HTERT RPE-1 (cell line): ENCODE results near the gene PRR16.

Source experiments
- in situ Hi-C: fragments of 300-500 bp; cut with MboI; formaldehyde crosslinking; loops from 4 replicates; pipeline ENCODE4 v1.14.3; 2020; ENCODE audit warnings: low sequenced_read_pairs

Gene PRR16

DNA sequence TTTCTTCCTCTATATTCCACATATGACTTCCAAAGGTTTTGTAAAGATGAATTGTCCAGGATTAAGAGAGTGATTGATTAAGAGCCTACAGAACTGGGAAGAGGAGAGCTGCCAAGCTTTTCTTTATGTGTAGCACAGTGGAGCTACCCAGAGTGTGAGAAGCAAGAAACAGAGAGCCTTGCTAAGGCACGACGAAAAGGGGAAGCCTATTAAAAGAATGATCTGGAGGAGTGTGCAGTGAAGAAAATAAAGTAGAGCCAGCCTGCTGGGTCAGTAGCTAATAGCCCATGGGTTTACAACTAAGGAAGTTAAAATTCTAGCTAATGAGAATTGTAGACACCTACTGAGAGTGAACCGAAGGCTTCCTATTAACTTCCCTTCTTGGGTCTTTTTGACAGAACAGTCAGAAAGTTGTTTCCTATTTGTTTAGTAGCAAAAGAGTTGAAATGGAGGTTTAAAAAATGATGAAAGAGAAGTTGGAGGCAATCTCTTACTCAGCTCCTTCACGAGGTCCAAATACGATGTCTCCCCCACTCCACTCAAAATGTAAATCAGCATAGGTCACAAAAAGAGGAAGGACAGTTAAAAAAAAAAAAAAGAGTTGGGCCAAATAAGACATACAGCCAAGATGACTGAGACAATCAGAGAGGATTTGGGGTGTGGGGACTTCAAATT is 957 bp upstream of the PRR16 start:
- in situ Hi-C loops = no loop called here

DNA sequence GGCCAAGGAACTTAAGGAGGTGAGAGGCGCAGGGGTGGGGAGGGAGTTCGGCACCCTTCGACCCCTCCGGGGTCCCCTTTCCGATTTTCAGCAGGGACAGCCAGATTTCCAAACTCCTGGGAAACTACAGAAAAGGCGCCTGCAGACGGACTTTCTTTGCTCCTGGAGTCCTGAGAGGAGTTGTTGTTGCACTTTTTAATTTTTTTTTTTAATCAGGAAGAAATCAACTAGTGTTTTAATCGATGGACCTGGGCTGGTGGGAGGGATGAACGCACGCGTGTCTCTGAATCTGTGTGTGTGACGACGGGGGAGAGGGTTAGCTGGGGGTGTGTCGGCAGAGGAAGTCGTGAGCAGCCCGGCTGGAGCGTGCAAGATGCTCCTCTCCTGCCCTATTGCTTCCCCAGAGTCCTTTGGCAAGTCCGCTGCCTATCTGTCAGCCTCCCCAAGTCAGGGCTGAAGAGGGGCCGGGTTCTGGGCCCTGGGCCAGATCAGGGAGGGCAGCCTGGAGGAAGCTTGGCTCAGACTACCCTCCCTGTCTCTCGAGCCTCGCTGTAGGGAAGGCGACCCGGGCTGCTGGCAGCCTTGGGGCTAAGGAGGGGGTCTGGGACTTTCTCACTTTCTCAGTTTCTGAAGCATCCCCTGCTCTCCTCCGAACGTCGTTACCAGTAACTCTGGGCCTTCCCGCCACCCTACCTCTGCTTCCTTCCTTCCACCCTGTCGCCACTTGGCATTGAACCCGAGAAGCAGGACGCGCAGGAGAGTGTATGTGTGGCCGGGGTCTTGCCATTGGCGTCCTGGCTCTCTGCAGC is 731 bp downstream of the PRR16 start:
- in situ Hi-C loops = no loop called here

DNA sequence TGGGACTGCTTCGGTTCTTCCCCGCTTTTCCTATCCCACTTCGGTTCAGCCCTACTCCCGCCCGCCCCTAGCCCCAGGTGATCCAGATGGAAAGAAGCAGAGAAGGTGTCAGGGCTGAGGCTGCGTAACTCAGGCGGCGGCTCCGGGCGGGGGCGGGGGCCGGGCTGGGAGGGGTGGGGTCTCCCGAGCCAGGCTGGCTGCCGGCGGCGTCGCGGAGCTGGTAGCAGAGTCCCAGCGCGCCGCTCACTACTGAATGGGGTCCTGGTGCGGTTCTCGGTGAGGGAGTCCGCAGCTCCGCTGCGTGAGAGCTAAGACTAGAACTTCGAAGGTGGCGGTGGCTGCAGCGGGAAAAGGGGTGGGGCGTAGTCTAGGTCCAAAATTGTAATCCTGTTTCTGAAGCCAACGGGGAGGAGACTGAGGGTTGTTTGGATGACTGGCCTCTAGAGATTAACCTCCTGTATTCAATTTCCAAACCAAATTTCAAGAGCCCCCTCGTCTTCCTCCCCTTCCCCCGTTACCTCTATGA is 1.4 kb downstream of the PRR16 start:
- in situ Hi-C loops = no loop called here

DNA sequence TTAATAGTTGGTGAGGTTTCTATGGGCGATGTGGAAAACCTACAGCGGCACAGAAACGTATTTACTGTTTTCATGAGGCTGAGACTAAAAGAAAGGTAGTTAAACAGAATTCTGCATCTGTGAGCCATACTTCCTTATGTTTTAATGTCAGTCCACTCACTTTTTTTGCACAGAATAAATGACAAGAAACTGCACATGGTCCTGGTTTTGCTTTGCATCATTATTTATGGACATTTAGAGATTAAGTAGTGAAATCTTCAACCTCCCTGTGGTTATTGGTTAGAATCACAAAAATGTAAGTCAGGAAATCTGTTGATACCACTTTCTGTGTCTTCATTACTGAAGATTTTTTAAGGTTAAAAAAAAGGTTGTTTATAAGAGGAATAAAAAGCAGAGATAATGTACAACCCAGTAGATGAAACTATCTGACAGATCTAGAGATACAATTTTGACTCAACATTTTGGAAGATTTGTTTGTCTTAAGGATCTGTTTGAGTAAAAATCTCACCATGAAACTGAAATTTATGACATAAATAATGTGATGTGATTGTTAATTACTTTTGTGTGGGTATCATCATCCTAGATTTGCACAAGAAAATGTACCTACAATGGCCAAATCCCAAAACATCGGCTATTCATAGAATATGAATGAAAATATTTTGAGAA is 2.4 kb downstream of the PRR16 start:
- in situ Hi-C loops = no loop called here

DNA sequence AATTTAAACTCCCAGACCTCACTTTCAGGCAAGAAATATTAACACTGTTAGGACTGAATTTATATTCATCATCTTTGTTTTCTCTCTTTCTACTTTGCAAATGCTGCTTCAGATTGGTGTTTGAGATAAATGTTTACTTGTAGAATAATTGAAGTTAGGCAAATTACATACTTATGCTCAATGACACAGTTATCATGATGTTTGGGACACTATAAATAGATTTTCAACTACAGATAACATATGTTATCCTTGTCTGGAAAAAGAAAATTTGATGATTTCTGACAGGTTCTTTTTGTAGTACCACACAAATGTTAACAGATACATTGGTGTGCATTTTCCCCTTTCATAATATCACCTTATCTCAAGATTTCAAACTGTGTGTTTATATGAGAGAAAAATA is 7.9 kb downstream of the PRR16 start:
- in situ Hi-C loops = no loop called here

DNA sequence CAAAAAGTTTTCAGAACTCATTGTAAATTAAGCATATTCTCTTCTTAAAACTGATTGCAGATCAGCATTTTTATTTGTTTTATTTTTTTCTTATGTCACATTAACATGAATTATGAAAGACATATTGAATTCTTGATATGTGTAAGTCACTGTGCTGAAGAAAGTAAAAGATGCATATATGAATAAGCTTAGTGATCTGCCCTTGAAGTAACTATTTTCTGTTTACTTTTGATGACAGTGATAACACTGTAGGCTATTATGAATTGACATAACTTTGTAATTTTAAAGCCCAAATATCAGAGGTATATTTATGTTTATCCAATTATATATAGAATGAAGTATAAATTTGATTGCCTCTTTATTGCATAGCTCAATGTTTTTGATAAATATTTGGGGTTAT is 8.8 kb downstream of the PRR16 start:
- in situ Hi-C loops = no loop called here

DNA sequence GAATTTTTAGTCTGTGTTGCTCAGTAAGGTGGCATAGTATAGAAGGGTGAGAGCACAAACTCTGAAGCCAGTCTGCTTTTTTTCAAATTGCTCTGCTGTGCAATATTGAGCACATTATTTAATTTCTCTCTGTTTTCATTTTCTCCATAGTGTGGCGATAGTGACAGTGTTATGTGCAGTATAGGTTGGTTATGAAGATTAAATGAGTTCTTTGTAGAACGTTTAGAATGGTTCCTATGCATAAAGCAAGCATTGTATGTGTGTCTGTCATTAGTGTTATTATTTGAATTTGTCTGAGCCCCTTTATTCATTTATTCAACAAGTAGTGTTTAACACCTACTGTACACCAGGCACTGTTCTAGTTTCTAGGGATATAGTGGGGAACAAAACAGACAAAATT is 9.2 kb downstream of the PRR16 start:
- in situ Hi-C loops = no loop called here

DNA sequence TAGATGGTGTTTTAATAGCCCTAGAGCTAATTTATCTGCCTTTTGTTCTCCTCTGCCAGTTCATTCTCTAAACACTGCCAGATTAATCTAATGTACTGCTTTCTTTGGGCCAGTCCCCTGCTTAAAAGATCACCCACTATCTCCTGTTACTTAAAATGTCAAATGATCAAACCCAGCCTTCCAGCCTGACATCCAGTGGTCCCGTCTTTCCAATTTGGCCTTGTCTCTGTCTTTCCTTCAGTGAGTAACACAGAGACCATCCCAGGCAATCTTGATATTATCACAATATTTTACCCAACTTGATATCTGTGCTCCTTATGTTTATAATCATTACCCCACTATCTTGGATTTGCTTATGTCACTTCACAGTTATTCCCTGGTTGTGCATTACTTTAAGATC is 12.0 kb downstream of the PRR16 start:
- in situ Hi-C loops = no loop called here

DNA sequence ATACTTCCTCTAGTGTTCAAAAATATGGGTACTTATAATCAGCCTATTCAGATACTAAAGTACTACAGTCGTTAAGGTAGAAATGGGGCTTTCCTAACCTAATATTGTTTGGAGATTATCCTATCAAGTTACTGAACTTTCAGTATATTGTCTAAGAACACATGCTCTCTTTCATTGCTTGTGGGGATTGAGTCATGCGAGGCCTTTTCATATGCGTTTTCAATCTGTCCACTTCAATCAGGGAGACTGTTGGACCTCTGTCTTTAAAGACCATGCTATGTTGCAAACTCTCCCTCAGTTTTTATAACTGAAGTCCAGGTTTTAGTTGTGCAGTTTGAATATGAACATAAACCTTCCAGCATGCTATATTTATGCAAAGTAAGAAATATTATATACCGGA is 15.0 kb downstream of the PRR16 start:
- in situ Hi-C loops = no loop called here

DNA sequence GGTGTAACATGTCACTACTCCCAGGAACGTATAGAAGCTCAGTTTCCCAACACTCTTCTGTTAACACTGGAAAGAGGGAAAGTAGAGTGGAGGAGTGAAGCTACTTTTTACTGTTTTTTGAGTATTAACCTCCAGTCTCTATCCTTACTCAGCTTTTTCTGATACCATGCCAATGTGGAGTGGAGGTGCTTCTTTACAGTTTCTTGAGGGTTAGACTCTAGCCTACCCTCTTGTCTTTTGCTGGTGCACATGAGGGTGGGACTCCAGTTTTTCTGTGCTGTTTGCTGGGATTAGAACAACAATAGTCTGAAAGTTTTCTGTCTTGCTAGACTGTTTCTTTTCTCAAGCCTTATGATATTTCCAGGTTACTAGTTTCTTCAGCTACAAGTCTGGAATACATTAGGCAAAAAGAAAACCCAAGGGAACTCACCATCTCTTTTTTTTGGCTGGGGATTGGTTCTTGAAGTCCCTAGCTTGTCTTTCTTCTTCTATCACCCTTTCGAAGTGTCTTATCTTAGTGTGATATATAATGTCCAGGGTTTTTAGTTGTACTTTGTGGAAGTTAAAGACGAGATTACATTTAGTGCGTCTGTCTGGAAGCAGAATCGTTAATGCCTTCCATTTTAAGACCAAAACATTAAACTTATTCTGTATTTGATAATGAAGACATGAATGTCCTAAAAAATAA is 35.9 kb downstream of the PRR16 start:
- in situ Hi-C loops = no loop called here

DNA sequence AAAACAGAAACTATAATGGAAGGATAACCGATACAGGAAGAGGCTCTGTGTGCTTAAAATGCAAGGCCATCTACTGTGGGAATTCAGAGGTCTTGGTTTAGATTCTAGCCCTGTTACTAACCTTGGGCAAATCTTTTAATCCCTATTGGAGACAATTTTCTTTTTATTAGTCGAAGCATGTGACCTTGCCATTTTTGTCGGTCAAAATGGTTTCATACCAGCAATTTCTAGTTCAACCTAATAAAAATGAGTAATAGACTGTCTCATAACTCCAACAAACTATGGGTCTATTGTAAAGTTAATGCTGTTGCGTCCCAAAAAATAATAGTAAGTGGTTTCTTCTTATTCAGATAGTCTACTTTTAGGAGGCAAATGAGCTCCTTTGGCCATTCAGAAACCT is 38.4 kb downstream of the PRR16 start:
- in situ Hi-C loops = no loop called here

DNA sequence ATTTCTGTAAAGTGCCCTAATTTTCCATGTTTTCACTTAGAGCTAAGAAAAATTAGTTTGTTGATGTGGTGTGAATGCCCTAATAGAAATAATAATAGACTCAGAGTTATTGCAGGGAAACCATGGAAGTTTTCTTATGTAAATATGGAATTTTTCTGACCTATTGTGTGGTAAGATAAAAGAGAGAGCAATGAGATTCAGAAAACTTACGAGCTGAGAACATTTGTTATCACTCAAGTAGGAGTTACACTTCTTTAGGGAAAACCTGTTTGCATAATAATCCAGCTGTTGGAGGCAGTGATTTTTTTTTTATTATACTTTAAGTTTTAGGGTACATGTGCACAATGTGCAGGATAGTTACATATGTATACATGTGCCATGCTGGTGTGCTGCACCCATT is 39.2 kb downstream of the PRR16 start:
- in situ Hi-C loops = no loop called here

DNA sequence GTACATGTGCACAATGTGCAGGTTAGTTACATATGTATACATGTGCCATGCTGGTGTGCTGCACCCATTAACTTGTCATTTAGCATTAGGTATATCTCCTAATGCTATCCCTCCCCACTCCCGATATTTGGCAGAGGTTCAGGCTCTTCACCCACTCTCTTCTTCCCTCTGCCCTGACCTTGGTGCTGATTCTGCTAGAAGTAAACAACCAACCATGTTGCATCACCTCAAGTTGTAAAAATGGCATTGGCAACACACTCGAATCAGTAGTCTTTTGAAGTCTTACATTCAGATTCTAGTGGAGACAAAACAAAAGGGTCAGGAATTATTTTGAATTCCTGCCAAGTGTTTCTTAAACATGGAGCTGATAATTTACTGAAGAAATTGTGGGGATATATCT is 40.0 kb downstream of the PRR16 start:
- in situ Hi-C loops = no loop called here

DNA sequence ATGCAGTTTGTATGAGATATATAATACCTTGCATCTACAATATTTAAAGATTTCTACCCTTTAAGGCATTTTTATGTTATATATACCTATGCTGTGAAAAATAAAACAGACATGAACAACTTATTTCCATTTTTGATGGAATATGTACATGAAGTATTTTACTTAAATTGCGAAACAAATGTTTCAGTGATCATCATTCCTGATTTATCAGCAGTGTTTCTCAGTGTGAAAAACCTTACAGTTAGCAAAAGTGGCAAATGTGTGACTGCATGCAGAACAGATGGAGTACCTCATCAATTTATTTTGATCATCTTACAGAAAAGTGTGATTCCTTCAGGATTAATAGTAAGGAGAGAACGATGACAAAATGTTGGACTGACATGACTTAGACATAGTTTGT is 43.1 kb downstream of the PRR16 start:
- in situ Hi-C loops = no loop called here

DNA sequence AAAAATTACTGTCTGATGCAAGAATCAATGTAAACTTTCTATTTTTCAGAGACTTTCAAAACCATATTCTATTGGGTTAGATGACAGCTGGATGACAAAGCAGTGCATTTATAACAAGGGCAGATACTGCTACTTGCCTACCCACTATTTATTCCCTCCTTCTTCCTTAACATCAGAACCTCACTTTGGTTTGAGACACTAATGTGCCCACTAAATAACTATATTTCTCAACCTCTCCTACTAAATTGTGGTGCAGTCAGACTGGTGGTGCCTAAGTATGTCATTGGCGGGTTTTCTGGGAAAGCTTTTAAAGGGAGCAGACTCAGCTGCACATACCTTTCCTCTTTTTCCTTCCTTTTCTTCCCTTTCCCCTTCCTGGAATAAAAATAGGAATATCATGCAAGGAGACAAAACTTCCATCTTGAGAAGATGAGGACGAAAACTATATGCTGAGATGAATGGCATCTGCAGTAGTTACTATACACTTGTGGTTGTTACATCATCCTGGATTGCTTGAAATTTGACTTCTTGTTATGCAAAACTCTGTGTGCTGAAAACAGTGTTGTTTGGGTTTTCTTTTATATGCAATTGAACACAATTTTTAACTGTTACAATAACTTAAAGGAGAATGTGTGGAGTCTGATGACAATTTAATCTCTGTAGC is 43.8 kb downstream of the PRR16 start:
- in situ Hi-C loops = no loop called here

DNA sequence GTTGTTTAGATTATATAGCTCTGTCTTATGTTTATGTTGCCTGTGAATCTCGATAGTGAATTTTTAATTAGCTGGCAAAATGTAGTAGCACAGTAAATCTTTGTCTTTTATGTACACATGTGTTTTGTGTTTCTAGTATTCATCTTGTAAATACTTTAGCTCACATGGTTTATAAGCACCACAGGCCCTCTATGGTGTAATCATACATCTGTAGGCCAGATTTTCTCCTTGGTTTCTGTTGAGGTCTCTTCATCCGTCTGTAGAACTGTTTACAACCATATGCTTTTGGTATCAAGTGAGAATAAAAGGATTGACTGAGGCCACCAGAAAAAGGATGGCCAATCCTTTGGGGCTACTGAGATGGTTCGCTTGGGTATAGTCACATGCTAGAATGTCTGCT is 45.0 kb downstream of the PRR16 start:
- in situ Hi-C loops = no loop called here

DNA sequence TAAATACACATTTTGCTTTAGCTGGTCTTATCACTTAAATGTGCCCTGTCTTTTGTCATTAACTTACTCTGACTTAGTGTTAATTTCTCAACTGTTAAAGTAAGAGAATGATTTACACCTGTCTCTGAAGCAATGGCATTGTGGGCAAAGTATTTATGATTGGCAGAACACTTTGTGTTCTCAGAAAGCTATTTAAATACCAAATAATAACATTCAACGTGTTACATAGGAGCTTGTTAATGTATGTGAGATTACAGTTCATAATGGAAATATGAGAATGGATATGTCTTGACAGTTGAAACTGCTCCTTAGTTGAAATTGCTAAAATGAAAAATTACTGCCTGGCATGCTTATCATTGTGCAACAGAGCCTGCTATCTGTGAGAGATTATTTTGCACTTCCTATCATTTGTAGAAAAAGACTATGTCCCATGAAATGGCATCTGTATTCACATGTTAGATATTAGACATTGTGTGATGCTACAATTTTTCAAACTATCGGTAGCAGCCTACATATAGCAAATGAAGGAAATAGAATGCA is 46.1 kb downstream of the PRR16 start:
- in situ Hi-C loops = no loop called here

DNA sequence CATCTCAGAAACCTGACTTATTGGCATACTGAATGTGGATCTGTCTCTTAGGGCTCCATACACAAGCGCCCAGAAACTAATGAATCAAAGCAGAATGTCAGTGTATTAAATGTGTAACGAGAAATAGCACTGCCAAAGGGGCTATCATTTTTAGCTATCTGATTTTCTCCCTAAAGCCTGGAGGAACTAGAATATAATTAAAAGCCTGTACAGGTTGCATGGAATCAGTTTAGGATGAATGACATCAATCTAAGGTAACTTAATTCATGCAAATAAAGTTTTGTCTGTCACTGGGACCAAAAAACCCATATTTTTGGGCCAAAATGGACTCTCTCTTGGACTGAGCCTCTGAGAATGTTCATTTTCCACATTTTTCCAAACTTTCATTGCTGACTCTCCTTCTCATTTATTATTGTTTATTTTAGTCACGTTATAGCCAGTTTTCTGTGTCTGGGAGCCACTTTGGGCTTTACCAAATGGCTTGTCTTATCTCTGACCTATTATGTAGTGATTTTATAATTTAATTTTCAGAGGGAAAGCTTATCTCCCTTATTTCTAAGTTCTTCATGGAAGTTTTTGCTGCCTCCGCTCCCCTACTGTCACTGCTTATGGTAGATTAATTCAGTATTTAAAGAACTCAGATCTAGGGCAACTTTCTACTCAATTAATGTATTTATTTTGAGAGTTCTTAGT is 47.0 kb downstream of the PRR16 start:
- in situ Hi-C loops = no loop called here

DNA sequence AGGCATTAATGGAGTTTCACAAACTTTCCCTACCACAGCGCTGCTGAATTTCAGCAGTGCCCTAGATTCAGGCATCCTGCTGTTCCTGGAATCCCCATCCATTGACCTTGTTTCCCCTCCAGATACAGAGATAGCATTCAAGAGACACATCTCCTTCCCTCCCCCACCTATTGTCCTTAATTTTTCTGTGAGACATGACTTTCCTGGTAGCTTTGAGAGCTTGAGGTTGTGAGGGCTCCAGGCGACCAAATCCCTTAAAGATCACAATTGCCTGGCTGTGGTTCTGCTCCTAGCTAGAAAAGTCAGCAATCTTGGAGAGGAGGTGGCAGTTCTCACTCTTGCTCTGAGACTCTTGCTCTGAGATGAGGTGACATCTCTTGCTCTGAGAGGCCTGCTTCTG is 48.0 kb downstream of the PRR16 start:
- in situ Hi-C loops = no loop called here
